Tibial artery (tissue), 4 donors: ENCODE results near the gene PELO.
A peak's percentile ranks its signal among the peaks of the same experiment; 100 is the strongest.

ENCODE experiments used
- DNase-seq, 2 donors: peaks; one replicate each; pipeline ENCODE4 v3.0.0-alpha.2; 2019
- H3K27ac ChIP-seq, 2 donors: fragments of 200-600 bp; sonication (generic) in 1 of 2; 1 replicate in 1 of 2; 2 replicates in 1 of 2; pipeline ENCODE4 v1.5.1; 2018 to 2019; ENCODE audit warnings: mild to moderate bottlenecking in 1 of 2
- H3K27me3 ChIP-seq, 2 donors: fragments of 200-600 bp; sonication (generic) in 1 of 2; one replicate each; pipeline versions ENCODE4 v1.5.1 to v1.6.0; 2016 to 2019
- H3K36me3 ChIP-seq, 3 donors: fragments of 200-600 bp; sonication (generic) in 2 of 3; one replicate each; pipeline ENCODE4 v1.5.1; 2016 to 2019; ENCODE audit warnings: mild to moderate bottlenecking in 2 of 3
- H3K4me1 ChIP-seq, 4 donors: fragments of 200-600 bp; sonication (generic) in 2 of 4; 1 replicate in 3 of 4; 2 replicates in 1 of 4; pipeline ENCODE4 v1.5.1; 2016 to 2019
- H3K4me3 ChIP-seq, 2 donors: fragments of 200-600 bp; sonication (generic) in 1 of 2; 1 replicate in 1 of 2; 2 replicates in 1 of 2; pipeline ENCODE4 v1.5.1; 2018 to 2019; ENCODE audit warnings: mild to moderate bottlenecking in 2 of 2
- H3K9me3 ChIP-seq, 3 donors: fragments of 200-600 bp; sonication (generic) in 1 of 3; one replicate each; pipeline ENCODE4 v1.5.1; 2016 to 2019
- CTCF ChIP-seq, 2 experiments: fragments of 200-600 bp in 1 of 2; fragments of 450-650 bp in 1 of 2; IDR thresholded peaks; one replicate each; pipeline ENCODE4 v1.5.1; 2017 to 2019; ENCODE audit warnings: antibody characterized with exemption in 2 of 2, mild to moderate bottlenecking in 1 of 2, moderate library complexity in 1 of 2
- intact Hi-C: fragments of 100-400 bp; cut with DNase I; formaldehyde crosslinking; loops from one replicate; pipeline ENCODE4 v1.15.0; 2023; ENCODE audit warnings: low total_unique reads

Gene PELO

GRCh38 chr5:52788505-52788821, 747 bp downstream of the PELO start:
- DNase-seq = no peak
- intact Hi-C loops = loop anchor here (1.0 to 10.0 kb wide), 2 partner anchors 94 to 127 kb away; no protein-coding TSS in a partner anchor
- H3K36me3 ChIP-seq = no peaks in the 10 kb centered on the region

GRCh38 chr5:52789378-52789777, 1.7 kb downstream of the PELO start:
- H3K27me3 ChIP-seq = no peaks in the 10 kb centered on the region
- no peak for TF ChIP-seq CTCF (IDR thresholded peaks at IDR 0.05)
- H3K4me3 ChIP-seq = peak overlapping the region; percentile 66 to 86
- H3K36me3 ChIP-seq = no peaks in the 10 kb centered on the region
- H3K9me3 ChIP-seq = no peaks in the 10 kb centered on the region
- peaks cover 0 to 64% (median 7%) of the 10 kb centered on the region in 4 donors for H3K4me1 ChIP-seq
- intact Hi-C loops = loop anchor here (10.0 kb wide), 1 partner anchor 95 kb away; no protein-coding TSS in a partner anchor
- peak overlapping the region; percentile 95 to 96 for H3K27ac ChIP-seq
- no peak for DNase-seq

More at GRCh38 chr5:52788505-52788821, 747 bp downstream of the PELO start:
- Histone ChIP-seq H3K4me1 (peaks cover 0 to 64% (median 10%) of the 10 kb centered on the region in 4 donors), H3K27ac (peak overlapping the region; percentile 95 to 96), H3K27me3 (no peaks in the 10 kb centered on the region), H3K4me3 (peak overlapping the region; percentile 66 to 86), H3K9me3 (no peaks in the 10 kb centered on the region)
- TF ChIP-seq CTCF (IDR thresholded peaks at IDR 0.05) = peak in 1 of 2 experiments; percentile 4

GRCh38 chr5:52789851-52790250, 2.1 kb downstream of the PELO start:
- H3K4me3 ChIP-seq = peak overlapping the region; percentile 66 to 86
- H3K27ac ChIP-seq = peak overlapping the region; percentile 95 to 96
- intact Hi-C loops = loop anchor here (10.0 kb wide), 1 partner anchor 95 kb away; no protein-coding TSS in a partner anchor
- TF ChIP-seq CTCF (IDR thresholded peaks at IDR 0.05) = no peak
- no peaks in the 10 kb centered on the region for H3K36me3 ChIP-seq
- no peak for DNase-seq
- H3K4me1 ChIP-seq = peaks cover 0 to 64% (median 8%) of the 10 kb centered on the region in 4 donors
- H3K27me3 ChIP-seq = no peaks in the 10 kb centered on the region
- no peaks in the 10 kb centered on the region for H3K9me3 ChIP-seq

GRCh38 chr5:52791366-52791765, 3.6 kb downstream of the PELO start:
- no peaks in the 10 kb centered on the region for H3K36me3 ChIP-seq
- no peak for TF ChIP-seq CTCF (IDR thresholded peaks at IDR 0.05)
- H3K4me3 ChIP-seq = peak overlapping the region; percentile 66 to 86
- H3K27ac ChIP-seq = peak overlapping the region; percentile 95 to 96
- intact Hi-C loops = no loop called here
- H3K9me3 ChIP-seq = no peaks in the 10 kb centered on the region
- peaks cover 0 to 70% (median 17%) of the 10 kb centered on the region in 4 donors for H3K4me1 ChIP-seq
- H3K27me3 ChIP-seq = no peaks in the 10 kb centered on the region
- no peak for DNase-seq

DNA sequence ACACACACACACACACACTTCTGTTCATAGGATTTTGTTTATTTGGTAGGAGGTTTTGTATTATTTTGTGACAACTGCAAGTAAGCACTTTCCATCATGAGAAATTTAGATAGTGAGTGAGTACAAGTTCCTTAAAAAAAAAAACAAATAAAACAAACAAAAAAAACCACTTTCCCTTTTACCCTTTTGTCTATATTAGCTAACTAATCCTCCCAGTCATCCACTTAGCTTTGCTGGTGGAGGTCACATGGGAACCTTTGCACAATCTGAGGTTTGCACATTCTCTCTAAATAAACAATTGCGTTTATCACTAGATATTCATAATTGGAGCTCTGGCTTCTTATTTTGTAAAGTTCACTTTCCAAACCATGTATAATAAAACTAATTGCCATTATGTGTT, 6.8 kb downstream of the PELO start:
- Histone ChIP-seq H3K9me3 (no peaks in the 10 kb centered on the region), H3K4me1 (peaks cover 0 to 90% (median 26%) of the 10 kb centered on the region in 4 donors), H3K4me3 (no peak overlapping the region), H3K36me3 (no peaks in the 10 kb centered on the region), H3K27me3 (no peaks in the 10 kb centered on the region), H3K27ac (peak overlapping the region; percentile 87 to 95)
- intact Hi-C loops = no loop called here
- peak in 1 of 2 donors; percentile 43 for DNase-seq
- TF ChIP-seq CTCF (IDR thresholded peaks at IDR 0.05) = no peak

DNA sequence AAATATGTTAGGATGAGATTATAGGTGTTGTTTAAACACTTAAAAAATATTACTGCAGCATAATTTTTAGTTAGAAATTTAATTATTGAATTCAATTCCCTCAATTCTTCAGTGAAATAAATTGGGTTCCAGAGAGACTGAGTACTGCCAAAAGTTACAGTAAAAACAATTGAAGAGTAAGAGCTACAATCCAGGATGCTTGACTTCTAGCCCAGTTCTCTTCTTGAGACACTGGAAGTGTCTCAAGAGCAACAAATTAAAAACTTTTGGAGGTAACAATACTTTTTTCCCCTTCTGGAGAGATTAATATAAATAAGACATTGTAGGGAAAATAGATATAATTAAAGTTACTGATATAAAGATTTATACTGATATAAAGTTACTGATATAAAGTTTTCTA, 8.3 kb downstream of the PELO start:
- peak overlapping the region; percentile 87 to 95 for H3K27ac ChIP-seq
- no peaks in the 10 kb centered on the region for H3K36me3 ChIP-seq
- no peaks in the 10 kb centered on the region for H3K27me3 ChIP-seq
- no peak for TF ChIP-seq CTCF (IDR thresholded peaks at IDR 0.05)
- H3K9me3 ChIP-seq = no peaks in the 10 kb centered on the region
- no peak overlapping the region for H3K4me3 ChIP-seq
- intact Hi-C loops = no loop called here
- DNase-seq = no peak
- peaks cover 0 to 82% (median 29%) of the 10 kb centered on the region in 4 donors for H3K4me1 ChIP-seq
